ENCODE results near the gene ZNF268.

Gene ZNF268

GRCh38 chr12:133181238-133181959 lies at the start of gene ZNF268:
ZNF268 (plus strand) TSS chr12:133181495; CDS start chr12:133181998, 503 bp downstream.
- Histone ChIP-seq H3K9ac (peak within 1 kb of the TSS; percentile 69; the same call in 1 of the 2 replicates), H3K79me2 (ENCODE audit: insufficient read depth, low read depth) (no peaks in the 10 kb centered on the region), H3K27ac (peak within 1 kb of the TSS; percentile 53; the same call in 1 of the 2 replicates), H3K27me3 (ENCODE audit: insufficient read depth, low read depth) (no peaks in the 10 kb centered on the region), H3K36me3 (ENCODE audit: insufficient read depth) (no peaks in the 10 kb centered on the region), H3K4me2 (peak within 1 kb of the TSS; percentile 66), H2AFZ (ENCODE audit: low read depth) (peak within 1 kb of the TSS; percentile 94), H3K4me3 (IDR thresholded peaks at IDR 0.05; ENCODE audit: insufficient read depth, low read depth, low read length) (no peak within 1 kb of the TSS), H3K4me1 (ENCODE audit: low read depth, poor library complexity, severe bottlenecking) (no peaks in the 10 kb centered on the region), H4K20me1 (ENCODE audit: insufficient read depth) (no peaks in the 10 kb centered on the region)
- peak; percentile 68 for TF ChIP-seq CTCF (conservative IDR thresholded peaks at IDR 0.05; ENCODE audit: low read depth, low read length)

- Histone ChIP-seq H3K4me2 (no peak overlapping the region), H3K9ac (no peak overlapping the region), H4K20me1 (ENCODE audit: insufficient read depth) (no peaks in the 10 kb centered on the region), H3K4me1 (ENCODE audit: low read depth, poor library complexity, severe bottlenecking) (no peaks in the 10 kb centered on the region), H3K27me3 (ENCODE audit: insufficient read depth, low read depth) (no peaks in the 10 kb centered on the region), H2AFZ (ENCODE audit: low read depth) (no peak overlapping the region), H3K36me3 (ENCODE audit: insufficient read depth) (no peaks in the 10 kb centered on the region), H3K4me3 (IDR thresholded peaks at IDR 0.05; ENCODE audit: insufficient read depth, low read depth, low read length) (no peak overlapping the region), H3K27ac (no peak overlapping the region), H3K79me2 (ENCODE audit: insufficient read depth, low read depth) (no peaks in the 10 kb centered on the region)
- TF ChIP-seq CTCF (conservative IDR thresholded peaks at IDR 0.05; ENCODE audit: low read depth, low read length), result no peak
Measured at GRCh38 chr12:133135747-133136146, 45.5 kb upstream of the ZNF268 start.

GRCh38 chr12:133145981-133146380 lies 35.3 kb upstream of the ZNF268 start:
- Histone ChIP-seq H3K9ac (no peak overlapping the region), H3K79me2 (ENCODE audit: insufficient read depth, low read depth) (no peaks in the 10 kb centered on the region), H3K4me1 (ENCODE audit: low read depth, poor library complexity, severe bottlenecking) (no peaks in the 10 kb centered on the region), H3K36me3 (ENCODE audit: insufficient read depth) (no peaks in the 10 kb centered on the region), H3K4me2 (no peak overlapping the region), H3K27me3 (ENCODE audit: insufficient read depth, low read depth) (no peaks in the 10 kb centered on the region), H3K4me3 (IDR thresholded peaks at IDR 0.05; ENCODE audit: insufficient read depth, low read depth, low read length) (no peak overlapping the region), H4K20me1 (ENCODE audit: insufficient read depth) (no peaks in the 10 kb centered on the region), H2AFZ (ENCODE audit: low read depth) (no peak overlapping the region), H3K27ac (no peak overlapping the region)
- TF ChIP-seq CTCF (conservative IDR thresholded peaks at IDR 0.05; ENCODE audit: low read depth, low read length), result no peak

GRCh38 chr12:133156125-133156690 lies 25.1 kb upstream of the ZNF268 start:
- no peak overlapping the region for H3K4me3 ChIP-seq (IDR thresholded peaks at IDR 0.05; ENCODE audit: insufficient read depth, low read depth, low read length)

More at GRCh38 chr12:133156125-133156690, 25.1 kb upstream of the ZNF268 start:
- Histone ChIP-seq H3K9ac (no peak overlapping the region), H4K20me1 (ENCODE audit: insufficient read depth) (no peaks in the 10 kb centered on the region), H2AFZ (ENCODE audit: low read depth) (no peak overlapping the region), H3K27me3 (ENCODE audit: insufficient read depth, low read depth) (no peaks in the 10 kb centered on the region), H3K27ac (no peak overlapping the region), H3K4me1 (ENCODE audit: low read depth, poor library complexity, severe bottlenecking) (no peaks in the 10 kb centered on the region), H3K4me2 (no peak overlapping the region), H3K79me2 (ENCODE audit: insufficient read depth, low read depth) (no peaks in the 10 kb centered on the region), H3K36me3 (ENCODE audit: insufficient read depth) (no peaks in the 10 kb centered on the region)
- TF ChIP-seq CTCF (conservative IDR thresholded peaks at IDR 0.05; ENCODE audit: low read depth, low read length), result no peak
